ENCODE results near the gene WDR59. TPM values are rescaled to one million over a fixed set of nuclear protein-coding genes. Genes with fewer than 3 reads are reported as not detected.
"Not testable (repeated sequence)": the region's sequence is repeated elsewhere in the genome, so short reads cannot be mapped to it uniquely, and the experiment has no call there.

The WDR59 gene
- total RNA-seq, 2 donors from 2014 or later, result 12.5 to 18.0 TPM

DNA sequence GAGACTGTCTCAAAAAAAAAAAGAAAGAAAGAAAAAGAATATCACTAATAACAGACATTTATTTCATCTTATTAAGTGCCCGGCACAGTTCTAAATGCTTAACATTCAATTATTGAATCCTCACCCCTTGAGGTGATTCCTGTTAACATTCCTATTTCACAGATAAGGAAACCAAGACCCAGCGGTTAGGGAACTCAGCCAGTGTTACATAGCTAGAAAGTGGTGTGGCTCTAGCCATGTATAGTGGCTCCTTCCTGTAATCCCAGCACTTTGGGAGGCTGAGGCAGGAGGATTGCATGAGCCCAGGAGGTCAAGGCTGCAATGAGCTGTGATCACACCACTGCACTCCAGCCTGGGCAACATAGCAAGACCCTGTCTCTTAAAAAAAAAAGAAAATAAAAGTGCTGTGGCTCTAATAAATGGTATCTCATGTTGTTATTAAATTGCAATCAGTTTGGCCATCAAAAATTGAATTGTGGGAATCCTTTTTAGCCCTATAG, 42.0 kb upstream of the WDR59 start:
- Histone ChIP-seq H3K4me1 (peaks cover 0 to 29% of the 10 kb centered on the region in 2 donors), H3K27me3 (no peaks in the 10 kb centered on the region), H3K4me3 (no peak overlapping the region), H3K27ac (peak overlapping the region; percentile 64 to 80), H3K36me3 (no peaks in the 10 kb centered on the region), H3K9me3 (no peaks in the 10 kb centered on the region)
- no peak for DNase-seq (ENCODE audit: low spot score)
- TF ChIP-seq, protein P1, sequence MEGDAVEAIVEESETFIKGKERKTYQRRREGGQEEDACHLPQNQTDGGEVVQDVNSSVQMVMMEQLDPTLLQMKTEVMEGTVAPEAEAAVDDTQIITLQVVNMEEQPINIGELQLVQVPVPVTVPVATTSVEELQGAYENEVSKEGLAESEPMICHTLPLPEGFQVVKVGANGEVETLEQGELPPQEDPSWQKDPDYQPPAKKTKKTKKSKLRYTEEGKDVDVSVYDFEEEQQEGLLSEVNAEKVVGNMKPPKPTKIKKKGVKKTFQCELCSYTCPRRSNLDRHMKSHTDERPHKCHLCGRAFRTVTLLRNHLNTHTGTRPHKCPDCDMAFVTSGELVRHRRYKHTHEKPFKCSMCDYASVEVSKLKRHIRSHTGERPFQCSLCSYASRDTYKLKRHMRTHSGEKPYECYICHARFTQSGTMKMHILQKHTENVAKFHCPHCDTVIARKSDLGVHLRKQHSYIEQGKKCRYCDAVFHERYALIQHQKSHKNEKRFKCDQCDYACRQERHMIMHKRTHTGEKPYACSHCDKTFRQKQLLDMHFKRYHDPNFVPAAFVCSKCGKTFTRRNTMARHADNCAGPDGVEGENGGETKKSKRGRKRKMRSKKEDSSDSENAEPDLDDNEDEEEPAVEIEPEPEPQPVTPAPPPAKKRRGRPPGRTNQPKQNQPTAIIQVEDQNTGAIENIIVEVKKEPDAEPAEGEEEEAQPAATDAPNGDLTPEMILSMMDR (IDR thresholded peaks at IDR 0.05), result no peak

DNA sequence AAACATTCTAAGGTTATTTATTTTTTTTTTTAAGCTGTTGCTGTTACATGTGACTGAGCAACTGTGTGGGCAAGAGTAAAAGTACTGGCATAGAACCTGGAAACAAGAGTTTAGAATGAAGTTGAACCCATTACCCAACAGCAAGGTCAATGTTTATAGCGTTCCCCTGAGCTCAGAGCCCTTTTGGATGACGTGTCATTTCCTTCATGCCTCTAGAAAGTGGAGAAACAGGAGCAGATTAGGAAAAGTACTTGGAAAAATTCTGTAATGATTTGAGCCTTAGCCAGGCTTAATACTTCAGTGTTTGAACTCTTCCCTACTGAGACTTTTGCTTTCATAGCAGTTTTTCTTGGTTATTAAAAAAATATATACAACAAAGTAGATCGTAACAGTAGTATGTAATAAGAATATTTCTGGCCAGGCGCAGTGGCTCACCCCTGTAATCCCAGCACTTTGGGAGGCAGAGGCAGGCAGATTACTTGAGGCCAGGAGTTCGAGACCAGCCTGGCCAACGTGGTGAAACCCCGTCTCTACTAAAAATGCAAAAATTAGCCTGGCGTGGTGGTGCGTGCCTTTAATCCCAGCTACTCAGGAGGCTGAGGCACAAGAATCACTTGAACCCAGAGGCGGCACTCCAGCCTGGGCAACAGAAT, 41.4 kb upstream of the WDR59 start:
- H3K27me3 ChIP-seq, H3K36me3 ChIP-seq, H3K9me3 ChIP-seq, H3K4me3 ChIP-seq: not testable (repeated sequence)
- Histone ChIP-seq H3K27ac (peak overlapping the region; percentile 64 to 80), H3K4me1 (peaks cover 0 to 29% of the 10 kb centered on the region in 2 donors)
- peak; percentile 77 for DNase-seq (ENCODE audit: low spot score)

DNA sequence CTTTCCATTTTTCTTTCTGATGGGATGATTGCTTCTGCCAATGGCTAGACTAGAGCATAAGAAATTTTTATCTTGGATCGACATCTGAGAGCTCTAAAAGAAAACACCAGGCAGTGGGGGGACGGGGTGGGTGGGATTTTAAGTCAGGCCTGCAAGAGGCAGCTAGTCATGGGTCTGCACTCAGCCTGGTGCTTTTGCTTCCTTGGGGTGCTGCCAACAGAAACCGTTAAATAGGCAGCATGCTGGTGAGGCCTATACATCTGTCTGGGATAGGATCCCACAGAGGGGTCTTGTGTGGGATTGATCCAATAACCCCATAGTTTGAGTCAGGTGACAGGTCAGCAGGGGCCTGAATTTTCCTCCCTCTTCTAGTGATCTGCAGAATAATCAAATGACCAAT, 40.8 kb upstream of the WDR59 start:
- H3K4me1 ChIP-seq, result peaks cover 0 to 29% of the 10 kb centered on the region in 2 donors
- H3K27ac ChIP-seq, result peak overlapping the region; percentile 27 to 80
- H3K36me3 ChIP-seq, result peaks cover 3% of the 10 kb centered on the region
- H3K9me3 ChIP-seq, result peaks cover 0 to 6% of the 10 kb centered on the region in 2 donors
- no peak overlapping the region for H3K4me3 ChIP-seq
- no peaks in the 10 kb centered on the region for H3K27me3 ChIP-seq
- no peak for DNase-seq (ENCODE audit: low spot score)
- TF ChIP-seq, protein P1 (IDR thresholded peaks at IDR 0.05), result no peak

DNA sequence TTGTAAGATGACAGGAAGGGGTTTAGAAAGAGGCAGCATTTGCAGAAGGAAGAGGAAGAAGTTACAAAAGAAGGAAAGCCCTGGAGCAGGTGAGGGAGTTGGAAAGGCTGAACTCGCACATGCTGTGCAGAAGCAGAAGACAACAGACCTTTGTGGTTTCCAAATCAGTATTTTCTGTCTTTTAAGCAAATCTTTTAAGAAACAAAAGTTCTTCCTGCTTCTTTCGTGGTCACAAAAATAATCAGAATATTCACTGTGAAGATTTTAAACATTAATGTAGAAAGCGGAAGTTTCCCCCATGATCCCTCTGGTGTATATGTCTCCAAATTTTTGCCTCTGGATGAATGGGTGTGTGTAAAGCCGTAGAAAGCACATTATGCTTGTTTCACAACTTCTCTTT, 39.7 kb upstream of the WDR59 start:
- H3K4me1 ChIP-seq, result peaks cover 0 to 29% of the 10 kb centered on the region in 2 donors
- H3K4me3 ChIP-seq, result no peak overlapping the region
- DNase-seq (ENCODE audit: low spot score), result no peak
- no peak overlapping the region for H3K27ac ChIP-seq
- H3K36me3 ChIP-seq, result peaks cover 3% of the 10 kb centered on the region
- H3K9me3 ChIP-seq, result peaks cover 0 to 6% of the 10 kb centered on the region in 2 donors
- no peaks in the 10 kb centered on the region for H3K27me3 ChIP-seq
- TF ChIP-seq, protein P1 (IDR thresholded peaks at IDR 0.05), result no peak

DNA sequence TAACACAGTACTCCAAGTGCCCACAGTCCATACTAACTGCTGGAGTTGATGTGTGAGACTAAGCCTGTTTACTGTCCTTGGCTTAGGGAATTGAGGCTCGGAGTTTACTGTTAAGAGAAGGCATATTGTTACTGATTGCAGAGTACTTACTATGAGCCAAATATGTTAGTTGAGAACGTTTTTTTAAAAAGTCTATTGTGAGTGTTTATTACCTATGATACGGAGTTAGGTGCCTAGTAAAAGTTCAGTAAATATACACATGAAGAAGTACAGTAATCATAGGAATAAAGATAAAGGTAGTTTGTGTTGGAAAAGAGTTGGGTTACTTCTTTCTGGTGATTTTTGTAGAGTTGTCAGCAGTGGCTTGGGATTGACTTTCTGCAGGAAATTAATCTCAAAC, 39.3 kb upstream of the WDR59 start:
- Histone ChIP-seq H3K9me3 (peaks cover 0 to 6% of the 10 kb centered on the region in 2 donors), H3K27ac (no peak overlapping the region), H3K4me3 (no peak overlapping the region), H3K27me3 (no peaks in the 10 kb centered on the region), H3K4me1 (peaks cover 0 to 29% of the 10 kb centered on the region in 2 donors), H3K36me3 (peaks cover 3% of the 10 kb centered on the region)
- TF ChIP-seq, protein P1 (IDR thresholded peaks at IDR 0.05), result no peak
- no peak for DNase-seq (ENCODE audit: low spot score)

DNA sequence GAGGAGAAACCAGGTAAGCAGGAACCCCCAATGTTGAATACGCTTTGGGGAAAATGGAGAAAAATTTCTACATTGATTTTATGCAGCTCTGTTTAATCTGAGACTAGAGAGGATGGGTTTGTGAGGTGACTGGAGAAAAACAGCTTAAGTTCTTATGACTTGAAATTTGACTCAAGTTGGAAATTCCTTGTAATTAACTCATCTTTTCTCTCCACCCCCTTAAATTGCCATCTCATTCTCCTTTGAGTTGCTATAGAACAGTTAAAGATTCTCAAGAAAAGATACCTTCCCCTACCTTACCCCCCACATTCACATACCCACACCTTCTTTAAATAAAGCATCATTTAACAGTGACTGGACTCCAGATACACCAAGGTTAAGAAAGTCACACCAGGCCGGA, 38.1 kb upstream of the WDR59 start:
- Histone ChIP-seq H3K27me3 (no peaks in the 10 kb centered on the region), H3K27ac (no peak overlapping the region), H3K4me1 (peaks cover 0 to 27% of the 10 kb centered on the region in 2 donors), H3K9me3 (peaks cover 0 to 6% of the 10 kb centered on the region in 2 donors), H3K36me3 (peaks cover 3% of the 10 kb centered on the region), H3K4me3 (no peak overlapping the region)
- TF ChIP-seq, protein P1 (IDR thresholded peaks at IDR 0.05), result no peak
- DNase-seq (ENCODE audit: low spot score), result no peak

All from right atrium auricular region (tissue), 2 donors.